GM15510 (cell line): ENCODE results near the gene CCT2.

Source experiments
- POLR2A ChIP-seq: IDR thresholded peaks from 3 replicates; pipeline ENCODE4 v1.6.1; 2011; ENCODE audit warnings: borderline replicate concordance; ENCODE audit not compliant: insufficient read length; ENCODE audit errors: extremely low read depth

CCT2 gene

DNA sequence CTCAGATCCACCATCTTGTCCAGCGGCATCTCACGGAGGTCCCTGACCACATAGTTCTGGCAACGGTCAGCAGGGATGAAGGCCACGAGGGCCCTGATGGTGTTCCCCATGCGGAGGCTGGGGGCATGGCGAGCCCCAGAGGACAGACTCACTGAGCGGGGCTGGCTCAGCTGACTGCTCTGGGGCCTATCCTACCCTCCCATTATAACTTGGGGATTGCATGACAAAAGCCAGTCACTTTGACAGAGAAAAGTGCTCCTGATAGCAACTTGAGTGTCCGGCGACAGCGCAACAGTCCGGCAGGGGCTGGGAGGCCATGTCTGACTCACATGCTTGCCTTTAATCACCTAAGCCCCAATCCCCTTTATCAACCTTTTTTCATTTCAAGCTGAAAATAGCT lies 25.5 kb downstream of the CCT2 start, which contains the start of gene LRRC10:
Gene LRRC10 (minus strand): TSS at position 179 of the 400 bp plus-strand sequence. CDS start 69 bp downstream, at position 110.
- no peak for TF ChIP-seq POLR2A

DNA sequence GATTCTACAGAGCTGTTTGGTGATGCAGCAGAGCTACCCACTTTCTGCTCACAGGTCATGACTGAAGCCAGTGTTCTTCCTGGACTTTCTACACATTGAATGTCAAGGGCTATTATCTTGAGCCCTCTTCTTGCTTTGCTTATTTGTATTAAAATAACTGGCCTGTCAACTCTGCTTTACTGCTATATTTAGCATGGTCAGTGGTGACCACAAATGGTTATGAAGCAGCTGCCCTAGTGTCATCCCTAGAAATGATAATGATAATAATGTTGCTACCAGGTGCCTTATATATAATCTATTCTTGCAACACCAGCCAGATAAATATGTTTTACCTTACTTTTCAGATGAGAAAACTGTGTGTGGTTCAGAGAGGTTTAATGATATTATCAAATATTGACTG lies 28.1 kb downstream of the CCT2 start:
- no peak for TF ChIP-seq POLR2A

DNA sequence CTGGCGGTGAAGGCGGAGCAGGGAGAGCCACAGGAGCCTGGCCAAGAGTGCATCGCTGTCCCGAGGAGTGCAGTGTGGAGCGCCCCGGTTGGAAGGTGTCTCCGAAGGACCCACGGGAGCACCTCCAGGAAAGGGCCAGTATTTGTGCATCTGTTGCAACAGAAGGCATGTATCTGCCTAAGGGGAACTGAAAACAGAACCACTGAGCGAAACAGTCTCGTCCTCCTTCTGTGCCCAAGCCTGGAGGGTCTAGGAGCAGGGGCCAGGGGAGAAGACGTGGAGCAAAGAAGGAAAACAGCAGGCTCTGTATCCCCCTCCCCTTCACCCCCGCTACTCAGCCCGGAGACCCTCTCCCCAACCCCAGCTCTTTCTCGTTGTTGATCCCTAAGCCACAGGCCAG lies 30.8 kb downstream of the CCT2 start:
- no peak for TF ChIP-seq POLR2A

DNA sequence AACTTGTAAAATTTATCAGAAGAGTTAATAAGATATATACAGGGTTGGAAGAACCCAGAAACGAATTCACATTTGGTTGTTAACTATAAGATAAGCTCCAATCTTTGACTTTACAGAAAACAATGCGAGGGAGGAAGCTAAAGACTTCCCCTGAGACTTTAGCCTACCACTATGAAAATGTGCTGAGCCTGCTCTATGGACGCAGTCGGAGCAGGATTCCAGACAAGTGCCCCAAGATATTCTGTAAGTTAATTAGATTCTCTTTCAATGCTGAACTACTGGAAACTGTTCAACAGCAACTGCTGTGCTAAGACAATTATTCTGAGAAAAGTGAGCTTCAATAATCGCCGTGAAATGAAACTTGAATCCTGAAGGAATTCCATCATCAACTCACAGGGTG lies 33.8 kb downstream of the CCT2 start:
- TF ChIP-seq POLR2A: no peak

DNA sequence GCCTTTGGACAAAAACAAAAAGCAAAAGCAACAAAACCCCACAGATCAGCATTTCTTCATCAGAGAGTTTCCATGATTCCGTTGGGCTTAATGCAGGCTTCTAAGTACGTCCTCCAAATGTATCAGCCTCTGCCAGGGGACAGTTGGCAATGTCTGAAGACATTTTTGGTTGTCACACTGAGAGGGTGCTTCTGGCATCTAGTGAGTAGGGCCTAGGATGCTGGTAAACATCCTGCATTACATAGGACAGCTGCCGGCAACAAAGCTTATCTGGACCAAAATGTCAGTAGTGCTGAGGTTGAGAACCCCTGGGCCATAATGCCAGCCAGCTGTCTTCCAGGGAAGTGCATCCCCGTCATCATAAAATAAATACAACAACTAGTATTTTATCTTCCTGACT lies 34.8 kb downstream of the CCT2 start:
- TF ChIP-seq POLR2A: no peak

DNA sequence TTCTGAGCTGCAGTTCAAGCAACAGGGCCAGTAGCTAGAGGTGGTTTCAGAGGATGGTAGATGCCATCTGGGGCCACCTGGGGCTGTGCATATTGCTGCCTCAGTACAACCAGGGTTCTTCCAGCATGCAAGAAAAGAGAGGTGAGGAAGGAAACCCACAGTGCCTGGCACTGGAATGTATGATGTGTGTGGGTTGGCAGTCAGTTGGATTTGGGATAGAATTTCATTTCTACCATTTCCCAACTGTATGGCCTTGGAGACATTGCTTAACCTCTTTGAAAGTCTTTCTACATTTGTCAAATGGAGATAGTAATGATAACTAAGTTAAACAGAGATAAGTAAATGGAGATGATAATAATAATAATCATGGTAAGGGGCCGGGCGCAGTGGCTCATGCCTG lies 35.7 kb downstream of the CCT2 start:
- no peak for TF ChIP-seq POLR2A

DNA sequence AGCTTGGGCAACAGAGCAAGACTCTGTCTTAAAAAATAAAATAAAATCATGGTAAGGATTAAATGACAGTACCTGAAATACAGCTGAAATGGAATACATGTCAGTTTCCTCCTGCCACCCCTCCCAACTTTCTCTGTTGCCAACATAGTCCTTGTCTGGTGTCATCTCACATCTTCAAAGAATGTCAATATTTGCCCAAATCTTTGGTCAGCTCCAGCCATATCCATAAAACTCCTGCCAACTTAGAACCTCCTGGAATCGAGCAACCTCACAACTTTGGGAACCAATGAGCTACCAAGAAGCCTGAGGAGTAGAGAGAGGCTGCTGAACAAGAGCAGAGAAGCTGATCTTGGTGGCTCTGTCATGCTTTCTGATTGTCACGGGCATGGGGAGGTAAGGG lies 36.3 kb downstream of the CCT2 start:
- TF ChIP-seq POLR2A: no peak

DNA sequence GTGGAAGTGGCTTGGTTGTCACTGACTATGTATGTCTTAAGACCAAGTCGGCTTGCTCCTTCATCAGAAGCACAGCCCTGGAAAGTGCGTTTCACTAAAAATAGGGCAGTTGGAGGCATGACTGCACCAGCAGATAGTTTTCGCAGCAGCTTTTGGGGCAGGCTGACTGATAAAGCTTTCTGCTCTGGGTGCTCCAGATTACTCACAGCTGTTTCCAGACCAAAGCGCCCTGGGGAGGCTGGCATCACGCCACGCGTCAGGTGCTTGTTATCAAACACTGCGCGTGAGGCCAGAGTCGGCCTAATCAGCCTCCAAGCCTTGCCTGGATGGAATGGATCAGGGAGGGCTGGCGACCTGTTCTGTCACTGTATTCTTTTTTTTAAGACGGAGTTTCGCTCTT lies 38.7 kb downstream of the CCT2 start:
- TF ChIP-seq POLR2A: no peak

DNA sequence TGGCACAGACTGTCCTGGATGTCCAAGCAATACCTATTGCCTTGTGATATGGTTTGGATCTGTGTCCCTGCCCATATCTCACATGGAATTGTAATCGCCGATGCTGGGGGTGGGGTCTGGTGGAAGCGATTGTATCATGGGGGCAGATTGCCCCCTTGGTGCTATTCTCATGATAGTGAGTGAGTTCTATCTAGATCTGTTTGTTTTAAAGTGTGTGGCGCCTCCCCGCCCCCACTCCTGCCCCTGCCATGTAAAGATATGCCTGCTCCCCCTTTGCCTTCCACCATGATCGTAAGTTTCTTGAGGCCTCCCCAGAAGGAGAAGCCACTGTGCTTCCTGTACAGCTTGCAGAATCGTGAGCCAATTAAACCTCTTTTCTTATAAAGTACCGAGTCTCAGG lies 42.2 kb downstream of the CCT2 start:
- TF ChIP-seq POLR2A: no peak

DNA sequence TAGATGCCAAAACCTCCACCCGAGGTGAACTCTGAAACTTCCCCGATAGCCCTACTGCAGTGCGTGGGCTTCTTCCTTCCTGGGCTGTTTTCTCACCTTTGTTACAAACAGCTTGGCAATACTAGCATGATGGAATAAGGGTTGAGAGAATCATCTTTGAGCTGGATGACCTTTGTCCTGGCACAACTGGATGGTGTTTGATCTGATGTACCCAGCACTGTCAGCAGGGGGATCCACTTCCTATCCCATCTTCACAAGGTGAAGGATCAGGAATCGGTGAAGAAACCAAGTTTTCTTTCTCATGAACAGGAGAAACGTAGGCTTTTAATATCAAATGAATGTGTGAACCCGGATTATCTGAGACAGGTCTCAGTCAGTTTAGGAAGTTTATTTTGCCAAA lies 44.9 kb downstream of the CCT2 start:
- no peak for TF ChIP-seq POLR2A

DNA sequence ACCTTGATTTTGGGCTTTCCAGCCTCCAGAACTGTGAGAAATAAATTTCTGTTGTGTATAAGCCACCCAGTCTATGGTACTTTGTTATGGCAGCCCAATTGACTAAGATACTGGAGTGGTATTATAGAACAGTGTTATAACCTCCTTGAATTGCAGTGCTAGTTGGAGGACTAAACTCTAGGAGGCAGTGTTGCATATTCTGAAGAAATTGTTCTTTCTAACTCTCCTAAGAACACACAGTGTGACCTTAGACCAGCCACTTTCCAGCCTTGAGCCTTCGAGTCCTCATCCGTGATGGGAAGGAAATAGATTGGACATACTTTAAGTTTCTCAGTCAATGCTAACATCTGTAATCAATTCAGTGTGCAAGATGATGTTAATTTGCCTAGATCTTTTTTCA lies 47.8 kb downstream of the CCT2 start:
- no peak for TF ChIP-seq POLR2A

DNA sequence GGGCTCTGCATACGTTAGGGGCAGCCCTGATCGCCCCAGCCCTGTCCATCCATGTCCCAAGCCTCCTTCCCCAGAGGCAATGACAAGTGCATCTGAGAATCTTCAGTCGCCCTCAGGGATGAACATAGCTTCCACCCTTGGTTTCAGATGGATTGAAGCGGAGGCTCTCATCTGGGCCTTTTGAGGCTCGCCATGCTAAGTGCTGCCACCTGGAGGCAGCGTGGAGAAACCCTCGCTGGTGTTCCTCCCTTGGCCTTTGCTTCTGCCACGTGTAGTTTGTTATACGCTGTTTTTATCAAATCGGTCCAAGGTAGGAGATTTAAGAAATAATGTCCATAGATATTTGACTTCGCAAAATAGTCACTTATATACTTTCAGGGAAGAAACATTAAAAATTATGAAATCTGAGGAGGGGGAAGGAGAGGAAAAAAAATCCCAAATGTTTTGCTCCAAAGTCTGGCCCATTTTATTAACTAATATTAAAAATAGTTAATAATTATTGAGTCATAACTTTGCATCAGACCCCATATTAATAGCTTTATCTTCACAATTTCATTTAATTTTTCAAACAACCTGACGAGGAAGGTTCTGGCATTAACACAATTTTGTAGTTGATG lies 54.2 kb downstream of the CCT2 start:
- no peak for TF ChIP-seq POLR2A

DNA sequence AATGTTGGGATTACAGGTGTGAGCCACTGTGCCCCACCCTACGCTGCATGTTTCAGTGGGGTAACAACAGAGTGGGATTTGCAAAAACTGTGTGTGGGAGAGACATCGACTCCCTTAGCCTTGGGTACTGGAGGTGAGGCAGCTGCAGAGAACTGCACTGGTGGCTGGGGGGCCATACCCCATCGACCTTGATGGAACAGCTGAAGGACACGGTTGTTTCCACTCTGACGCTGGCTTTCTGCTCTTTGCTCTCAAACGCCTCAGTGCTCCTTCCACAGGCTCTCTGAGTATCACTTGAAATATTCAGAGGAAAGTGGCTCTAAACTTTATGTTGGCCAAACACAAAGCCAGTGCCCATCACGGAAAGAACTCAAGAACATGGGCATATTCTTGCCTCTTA lies 56.3 kb downstream of the CCT2 start:
- TF ChIP-seq POLR2A: no peak

DNA sequence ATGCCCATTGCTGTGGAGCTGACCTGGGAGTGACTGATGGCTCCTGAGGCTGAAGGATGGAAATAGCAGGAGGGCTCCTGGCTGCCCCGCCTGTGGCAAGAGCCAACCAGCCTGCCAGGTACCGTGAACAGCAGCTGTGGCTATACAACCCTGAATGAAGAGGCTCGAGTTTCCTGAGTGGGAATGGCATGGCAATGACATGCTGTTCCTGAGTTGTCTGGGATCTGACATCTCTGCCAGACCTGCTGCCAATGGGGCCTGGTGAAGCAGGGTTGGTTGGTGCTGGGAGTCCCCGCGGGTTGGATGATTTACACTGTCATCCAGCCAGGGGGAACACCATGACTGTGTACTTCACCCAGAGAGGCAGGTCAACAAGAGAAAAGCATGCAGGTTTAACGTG lies 57.3 kb downstream of the CCT2 start:
- no peak for TF ChIP-seq POLR2A

DNA sequence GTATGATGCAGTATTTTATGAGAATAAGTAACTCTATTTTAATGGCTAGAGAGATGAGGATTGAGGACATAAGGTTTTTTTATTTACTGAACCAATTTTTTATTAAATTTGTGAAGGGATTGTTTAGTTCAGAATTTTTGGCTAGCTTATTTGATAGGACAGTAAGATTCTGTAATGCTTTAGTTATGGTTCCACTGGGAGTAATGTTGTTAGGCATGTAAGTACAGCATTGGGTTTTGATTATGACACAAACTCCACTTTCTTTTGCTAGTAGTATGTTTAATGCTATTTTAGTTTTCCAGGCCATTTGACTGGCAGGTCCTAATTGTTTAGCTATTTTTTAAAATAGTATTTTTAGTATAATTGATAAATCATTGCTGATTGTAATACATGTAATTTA lies 59.3 kb downstream of the CCT2 start:
- no peak for TF ChIP-seq POLR2A

DNA sequence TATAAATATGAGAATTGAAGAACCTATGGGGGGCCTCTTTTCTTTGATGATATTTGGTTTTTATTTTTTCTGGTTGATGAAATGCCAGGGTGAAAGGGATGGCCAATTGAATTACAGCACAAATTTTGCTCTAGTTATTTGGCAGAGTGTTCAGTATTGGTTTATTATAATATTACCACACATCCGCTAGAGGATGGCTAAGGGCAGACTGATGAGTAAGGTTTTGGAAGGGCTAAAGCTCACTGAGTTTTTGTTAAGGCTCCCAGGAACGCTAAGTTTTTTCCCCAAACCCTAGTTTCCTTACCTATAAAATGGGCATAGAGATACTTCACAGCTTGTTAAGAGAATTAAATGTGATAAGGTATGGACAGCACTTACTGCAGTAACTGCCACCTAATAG lies 59.8 kb downstream of the CCT2 start:
- no peak for TF ChIP-seq POLR2A

DNA sequence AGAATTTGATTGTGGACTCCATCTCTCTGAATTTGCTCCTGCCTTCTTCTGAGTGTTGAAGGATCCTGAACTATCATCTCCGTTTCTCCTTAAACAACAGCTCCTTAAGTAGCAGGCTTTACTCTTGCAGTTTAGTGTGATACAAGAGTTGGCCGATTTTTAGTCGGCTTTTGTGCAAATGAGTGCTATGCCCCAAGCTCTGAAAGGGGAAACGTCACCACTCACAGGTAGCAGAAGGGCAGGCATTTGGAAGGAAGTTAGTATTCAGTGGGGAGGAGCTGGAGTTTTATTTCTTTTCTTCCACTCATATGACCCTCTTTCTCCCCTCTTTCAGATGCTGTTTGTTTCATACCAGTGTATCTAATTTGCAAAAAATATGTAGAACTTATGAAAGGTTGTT lies 61.9 kb downstream of the CCT2 start:
- TF ChIP-seq POLR2A: no peak

DNA sequence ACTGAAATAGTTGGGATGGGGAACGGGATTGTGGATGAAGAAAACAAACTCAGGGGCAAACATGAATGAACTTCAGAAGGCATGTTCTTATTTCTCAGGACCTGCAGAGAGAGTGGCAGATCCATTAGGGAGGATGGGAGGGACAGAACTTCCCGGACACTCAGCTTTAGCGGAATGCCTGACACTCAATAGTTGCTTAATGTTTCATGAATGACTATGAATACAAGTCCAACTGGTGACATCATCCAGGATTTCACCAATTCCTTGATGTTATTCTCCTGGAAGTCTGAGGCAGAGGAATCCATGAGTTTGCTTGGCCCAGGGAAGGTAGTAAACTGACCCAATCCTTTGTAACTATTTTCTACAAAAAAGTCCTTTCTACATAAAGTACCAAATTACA lies 63.2 kb downstream of the CCT2 start:
- no peak for TF ChIP-seq POLR2A

DNA sequence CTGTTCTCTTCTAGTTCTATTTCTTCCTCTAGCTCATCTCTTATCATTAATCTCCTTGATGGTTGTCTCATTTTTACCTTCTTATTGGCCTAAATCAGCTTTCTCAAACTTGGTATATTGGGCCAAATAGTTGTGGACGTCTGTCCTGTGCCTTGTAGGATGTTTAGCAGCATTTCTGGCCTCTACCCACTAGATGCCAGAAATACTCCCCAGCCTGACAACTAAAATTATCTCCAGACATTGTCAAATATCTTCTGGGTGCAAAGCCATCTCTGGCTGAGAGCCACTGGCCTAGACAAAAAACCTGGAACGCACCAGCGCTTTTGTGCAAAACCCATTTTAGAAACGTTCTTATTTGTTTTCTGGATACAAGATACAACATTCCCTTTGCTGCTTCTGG lies 64.3 kb downstream of the CCT2 start:
- TF ChIP-seq POLR2A: no peak
